GM18502 (cell line): Measurements from ENCODE around the gene SLC12A6.

Source experiments
- ATAC-seq: cut with Tn5 transposase; IDR thresholded peaks from one replicate; pipeline ENCODE4 v1.9.1; 2021; ENCODE audit warnings: mild to moderate bottlenecking; ENCODE audit not compliant: unreplicated experiment, poor library complexity

Gene SLC12A6

DNA sequence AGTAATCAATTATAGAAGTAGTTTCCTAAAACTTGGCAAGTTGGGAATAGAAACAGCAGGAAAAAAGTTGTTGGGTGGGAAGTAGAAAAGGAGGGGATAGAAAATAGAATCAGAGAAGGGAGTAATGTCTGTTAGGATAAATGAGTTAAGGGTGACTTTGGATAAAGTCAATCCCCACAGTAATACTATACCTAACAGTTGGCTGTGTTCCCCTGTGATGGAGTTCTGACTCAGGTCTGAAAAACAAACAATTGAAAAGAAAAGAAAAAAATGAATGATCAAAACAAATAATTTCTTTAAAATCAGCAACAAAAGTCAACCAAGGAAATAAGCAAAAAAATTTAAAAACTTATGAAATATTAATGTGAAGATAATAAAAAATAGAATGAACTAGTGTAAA lies 62.4 kb downstream of the SLC12A6 start:
- ATAC-seq, result no peak

DNA sequence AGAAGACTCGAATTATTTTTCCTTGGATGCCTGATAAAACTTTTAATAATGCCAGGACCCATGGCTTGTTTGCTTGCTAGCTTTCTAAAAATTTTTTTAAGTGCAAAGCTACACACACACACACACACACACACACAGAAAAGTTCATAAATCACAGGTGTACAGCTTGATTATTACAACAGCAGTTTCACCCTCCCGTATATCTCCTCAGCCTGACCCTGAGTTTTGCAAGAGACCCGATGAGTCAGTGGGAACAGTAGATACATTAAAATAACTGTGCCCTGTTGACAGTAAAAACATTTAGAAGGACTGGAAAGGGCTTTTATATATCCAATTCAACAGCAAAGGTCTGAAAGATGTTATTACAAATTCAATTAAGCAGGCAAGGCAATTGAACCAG lies 66.1 kb downstream of the SLC12A6 start:
- ATAC-seq, result no peak

GRCh38 chr15:34266751-34267150 lies 70.8 kb downstream of the SLC12A6 start:
- no peak for ATAC-seq

- no peak for ATAC-seq
These were observed 73.5 kb downstream of the SLC12A6 start for GRCh38 chr15:34264076-34264475.

GRCh38 chr15:34262362-34262761 lies 75.2 kb downstream of the SLC12A6 start:
- no peak for ATAC-seq

DNA sequence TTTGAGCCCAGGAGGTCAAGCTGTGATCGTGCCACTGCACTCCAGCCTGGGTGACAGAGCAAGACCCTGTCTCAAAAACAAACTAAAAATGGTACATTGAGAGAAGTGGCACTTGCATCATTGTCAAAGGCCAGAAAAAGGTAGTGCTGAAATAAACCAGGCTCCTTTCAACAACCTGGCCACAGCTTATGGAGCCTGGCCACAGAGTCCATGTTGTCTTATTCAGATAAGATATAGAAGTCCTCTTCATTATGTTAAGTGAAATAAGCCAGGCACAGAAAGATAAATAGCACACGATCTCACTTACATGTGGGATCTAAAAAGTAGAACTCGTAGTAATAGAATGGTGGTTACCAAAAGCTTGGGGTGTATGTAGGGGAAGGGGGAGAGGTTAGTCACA lies 78.0 kb downstream of the SLC12A6 start:
- ATAC-seq, result no peak

- ATAC-seq, result no peak
These were observed 79.4 kb downstream of the SLC12A6 start for GRCh38 chr15:34258151-34258550.

DNA sequence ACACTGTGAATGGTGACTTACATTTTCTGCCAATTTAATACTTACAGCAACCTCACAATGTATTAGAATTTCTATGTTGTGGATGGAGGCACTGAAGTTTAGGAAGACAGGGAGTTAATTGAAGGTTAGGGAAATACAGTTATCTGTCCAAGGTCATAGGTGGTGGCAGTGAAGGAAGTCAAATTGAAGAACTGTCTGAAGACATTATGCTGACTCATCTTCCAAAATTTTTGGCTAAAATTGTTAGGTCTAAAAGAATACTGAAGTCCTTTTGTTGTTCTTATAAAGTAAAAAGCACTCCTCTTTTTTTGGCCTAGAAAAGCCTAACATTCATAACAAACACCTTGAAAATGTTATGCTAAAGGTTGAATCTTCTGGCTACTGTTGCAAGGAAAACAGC lies 85.0 kb downstream of the SLC12A6 start:
- ATAC-seq, result no peak

- no peak for ATAC-seq
These were observed 89.4 kb downstream of the SLC12A6 start for GRCh38 chr15:34248190-34248589.

GRCh38 chr15:34246276-34246976 lies 91.2 kb downstream of the SLC12A6 start:
- no peak for ATAC-seq

DNA sequence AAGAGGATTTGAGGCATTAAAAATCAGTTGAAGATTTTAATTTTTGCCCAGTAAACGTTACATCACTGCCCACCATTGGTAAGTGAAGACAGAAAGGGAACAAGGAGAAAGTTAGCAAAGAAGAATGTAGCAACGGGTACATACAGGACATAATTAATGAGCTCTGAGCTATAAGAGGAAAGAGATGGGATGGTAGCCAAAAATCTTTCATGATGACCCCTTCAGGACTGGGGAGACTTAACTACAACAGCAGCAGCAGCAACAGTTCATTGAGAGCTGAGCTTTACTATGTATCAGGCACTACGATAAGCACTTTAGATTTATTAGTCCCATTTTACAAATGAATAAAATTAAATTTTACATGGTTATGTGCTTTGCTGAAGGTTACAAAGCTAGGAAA lies 94.4 kb downstream of the SLC12A6 start:
- ATAC-seq, result no peak

GRCh38 chr15:34242331-34242710 lies 95.3 kb downstream of the SLC12A6 start:
- ATAC-seq, result no peak

GRCh38 chr15:34241376-34242330 lies 95.9 kb downstream of the SLC12A6 start:
- no peak for ATAC-seq

DNA sequence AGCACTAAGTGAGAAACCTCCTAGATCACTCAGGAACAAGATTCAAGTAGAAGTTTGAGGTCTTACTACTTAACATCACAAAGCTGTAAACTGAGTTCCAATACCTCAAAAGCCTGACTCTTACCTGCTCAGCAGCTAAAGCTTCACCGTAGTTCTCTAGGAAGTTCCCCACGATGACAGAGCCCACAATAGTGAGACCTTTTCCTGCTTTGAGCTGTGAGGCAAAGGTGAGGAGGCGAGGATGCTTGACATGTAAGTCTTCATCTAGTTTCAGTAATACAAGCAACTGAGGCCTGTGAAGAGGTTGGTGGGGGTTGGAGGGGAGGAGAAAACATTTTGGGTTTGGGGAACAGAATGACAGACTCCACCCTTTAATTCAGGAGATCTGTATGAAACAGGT lies 97.0 kb downstream of the SLC12A6 start:
- no peak for ATAC-seq

- no peak for ATAC-seq
These were observed 98.3 kb downstream of the SLC12A6 start for GRCh38 chr15:34239151-34239808.

DNA sequence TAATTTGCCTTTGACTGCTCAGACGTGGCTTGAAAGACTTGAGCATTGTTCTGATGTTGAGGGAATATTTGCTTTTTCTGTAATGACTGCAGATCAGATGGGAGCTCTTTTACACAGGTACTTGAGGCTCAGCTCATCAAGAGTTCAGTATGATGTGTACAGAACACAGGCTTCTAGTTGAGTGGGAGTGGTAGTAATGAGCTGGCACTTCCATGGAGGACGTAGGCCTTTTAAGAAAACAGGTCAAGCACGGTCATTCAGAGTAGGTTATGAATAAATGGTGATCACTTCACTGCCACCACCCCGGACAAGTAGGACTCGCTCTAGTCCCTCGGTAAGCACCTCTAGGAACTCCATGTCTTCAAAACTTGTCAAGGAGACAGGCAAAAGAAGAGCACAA lies 104.0 kb downstream of the SLC12A6 start:
- ATAC-seq, result no peak

- no peak for ATAC-seq
These were observed 113.5 kb downstream of the SLC12A6 start for GRCh38 chr15:34223904-34224596.

DNA sequence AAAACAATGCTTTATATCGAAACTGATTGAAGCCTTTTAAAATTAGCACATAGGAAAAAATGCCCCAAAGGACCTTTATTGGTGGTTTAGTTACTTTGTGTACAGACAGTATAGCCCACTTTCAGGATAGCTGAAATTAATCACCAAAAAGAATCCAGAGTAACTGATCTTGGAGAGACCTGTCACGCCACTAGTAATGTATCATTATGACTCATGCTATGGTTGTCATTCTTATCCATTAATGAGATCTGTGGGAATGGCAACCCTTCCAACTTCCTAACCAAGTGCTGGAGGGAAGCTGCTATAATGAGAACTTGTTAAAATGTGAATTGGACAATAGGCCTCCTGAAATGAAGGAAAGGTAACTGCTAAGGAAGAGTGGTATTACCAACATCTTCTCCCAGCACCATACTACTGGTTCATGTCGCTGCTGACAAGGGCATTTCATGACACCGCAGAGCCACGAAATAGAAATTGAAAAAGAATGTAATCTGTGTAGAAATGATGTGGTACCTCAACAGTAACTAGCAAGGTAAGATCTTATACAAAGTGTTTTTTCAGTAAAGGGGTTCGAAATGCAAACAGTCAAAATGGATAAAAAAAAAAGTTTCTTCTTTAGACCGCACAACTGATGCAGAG lies 119.9 kb downstream of the SLC12A6 start:
- ATAC-seq, result no peak

DNA sequence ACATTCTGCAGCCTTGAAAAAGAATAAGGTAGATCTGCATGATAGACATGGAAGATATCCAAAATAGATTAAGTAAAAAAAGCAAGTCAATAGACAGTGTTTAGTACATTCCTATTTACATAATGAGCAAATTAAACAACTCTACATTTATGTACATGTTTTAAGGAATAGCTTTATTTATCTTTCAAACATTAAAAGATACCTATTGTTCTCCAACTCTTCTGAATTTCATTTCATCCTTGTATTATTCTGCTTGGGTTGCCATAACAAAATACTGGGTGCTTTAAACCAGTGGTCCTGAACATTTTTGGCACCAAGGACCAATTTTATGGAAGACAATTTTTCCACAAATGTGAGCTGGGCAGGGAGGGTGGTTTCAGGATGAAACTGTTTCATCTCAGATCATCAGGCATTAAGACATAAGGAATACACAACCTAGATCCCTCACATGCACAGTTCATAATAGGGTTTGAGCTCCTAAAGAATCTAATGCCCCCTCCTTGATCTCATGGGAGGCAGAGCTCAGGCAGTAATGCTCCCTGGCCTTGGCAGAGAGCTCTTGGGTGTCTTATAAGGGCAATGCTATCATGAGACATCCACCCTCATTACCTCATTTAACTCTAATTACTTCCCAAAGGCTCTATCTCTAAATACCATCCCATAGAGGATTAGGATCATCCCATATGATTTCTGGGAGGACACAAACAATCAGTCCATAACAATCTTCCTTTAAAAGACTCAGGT lies 120.9 kb downstream of the SLC12A6 start:
- no peak for ATAC-seq
